GM21723 (cell line): ENCODE measurements around the gene MZT1.

Experiments used
- ATAC-seq: cut with Tn5 transposase; IDR thresholded peaks from one replicate; pipeline ENCODE4 v1.9.1; 2021; ENCODE audit warnings: mild to moderate bottlenecking, moderate library complexity; ENCODE audit not compliant: unreplicated experiment

The MZT1 gene

DNA sequence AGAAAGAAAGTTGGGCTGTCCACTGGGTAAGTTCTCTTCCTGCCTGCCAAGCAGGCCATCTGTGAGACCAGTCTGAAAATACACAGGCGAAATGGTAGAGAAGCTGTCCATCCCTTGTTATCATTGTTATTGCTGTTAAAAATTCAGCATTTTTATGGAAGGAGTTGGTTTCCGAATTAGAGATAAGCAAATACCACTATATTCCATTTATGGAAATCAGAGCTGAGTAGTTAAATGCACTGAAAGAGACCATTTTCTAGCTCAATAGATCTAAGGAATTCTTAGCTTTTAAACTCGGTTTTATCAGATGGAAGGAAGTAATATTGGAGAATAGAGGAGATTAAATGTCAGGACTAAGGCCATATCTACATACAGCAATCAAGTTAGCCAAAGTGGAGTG lies 40.7 kb downstream of the MZT1 start:
- no peak for ATAC-seq

DNA sequence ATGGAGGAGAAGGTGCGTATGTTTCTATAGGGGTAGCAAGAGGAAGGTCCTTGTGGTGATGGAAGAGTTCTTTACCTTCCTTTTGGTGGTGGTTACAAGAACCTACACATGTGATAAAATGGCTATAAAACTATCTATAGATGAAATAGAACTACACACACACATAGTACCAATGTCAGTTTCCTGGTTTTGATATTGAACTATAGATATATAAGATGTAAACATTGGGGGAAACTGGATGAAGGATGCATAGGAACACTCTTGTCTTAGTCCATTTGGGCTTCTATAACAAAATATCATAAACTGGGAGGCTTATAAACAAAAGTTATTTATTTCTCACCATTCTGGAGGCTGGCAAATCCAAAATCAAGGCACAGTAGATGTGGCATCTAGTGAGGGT lies 47.1 kb downstream of the MZT1 start:
- no peak for ATAC-seq

- no peak for ATAC-seq
Measured at GRCh38 chr13:72678312-72678711, 49.1 kb downstream of the MZT1 start.

DNA sequence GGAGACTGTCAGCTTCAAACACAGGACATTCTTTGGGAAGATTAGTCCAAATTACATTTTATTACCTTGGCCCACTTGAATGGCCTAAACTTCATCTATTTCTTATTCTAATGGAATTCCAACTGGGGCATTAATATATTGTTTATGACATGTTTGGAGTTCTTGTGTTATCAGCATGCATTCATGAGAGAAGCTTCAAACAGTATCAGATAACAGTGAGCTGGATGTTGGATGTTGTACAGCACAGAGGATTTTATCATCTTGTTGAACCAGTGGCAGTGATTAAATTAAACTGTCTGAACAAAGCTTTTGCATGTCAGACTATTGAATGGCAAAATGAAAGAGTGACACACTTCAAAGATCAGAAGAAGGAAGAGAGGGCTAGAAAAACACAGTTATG lies 50.0 kb downstream of the MZT1 start:
- no peak for ATAC-seq

- ATAC-seq = no peak
Measured at GRCh38 chr13:72666391-72666790, 61.0 kb downstream of the MZT1 start.

DNA sequence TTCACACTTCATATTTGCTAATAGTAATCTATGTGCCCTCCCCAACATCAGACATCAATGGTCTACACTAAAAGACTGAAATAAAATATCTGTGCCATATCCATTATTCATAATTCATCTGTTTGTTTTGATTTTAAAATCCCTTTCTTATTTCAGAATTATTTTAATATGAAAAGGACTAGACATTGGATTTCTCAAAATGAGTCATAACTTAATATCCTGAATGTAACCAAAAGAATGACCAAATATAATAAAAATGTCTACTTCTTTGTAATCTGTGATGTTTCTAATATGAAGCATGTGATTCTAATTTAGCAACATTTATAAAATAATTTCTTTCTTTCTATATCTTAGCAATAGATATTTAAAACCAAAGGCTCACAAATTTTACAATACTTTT lies 64.9 kb downstream of the MZT1 start:
- no peak for ATAC-seq
